ENCODE data around the gene PHF13.

GRCh38 chr1:6622396-6623152, 9.0 kb downstream of the PHF13 start:
- TF ChIP-seq CTCF (conservative IDR thresholded peaks at IDR 0.05) (no peak), EZH2 (IDR thresholded peaks at IDR 0.05; ENCODE audit: low read depth) (no peak)
